ENCODE results near the gene FAM13A. TPM values are rescaled to one million over a fixed set of nuclear protein-coding genes. Genes with fewer than 3 reads are reported as not detected.

Gene FAM13A
- total RNA-seq, 1 experiment from 2014 or later = 9.9 TPM

DNA sequence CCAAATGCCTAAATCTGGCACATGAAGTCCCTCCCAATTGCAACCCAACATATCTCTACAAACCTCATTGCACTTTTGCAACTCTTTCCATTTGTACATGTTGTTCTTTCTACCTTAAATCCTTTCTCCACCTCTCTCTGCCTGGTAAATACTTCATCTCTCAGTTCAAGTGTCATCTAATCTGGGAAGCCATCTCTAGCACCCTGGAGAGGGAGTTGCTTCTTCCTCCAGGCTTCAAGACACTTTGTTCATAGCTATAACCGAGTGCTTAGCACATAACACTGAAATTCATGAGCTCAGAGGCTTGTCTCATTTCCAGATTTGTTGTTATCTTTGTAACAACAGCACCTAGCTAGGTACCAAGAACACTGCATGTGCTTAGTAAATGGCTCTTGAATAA is 244.6 kb downstream of the FAM13A start:
- no peak for DNase-seq (ENCODE audit: low read depth)

GRCh38 chr4:88811904-88812303 is 245.1 kb downstream of the FAM13A start:
- DNase-seq (ENCODE audit: low read depth) = no peak

GRCh38 chr4:88810325-88810724 is 246.7 kb downstream of the FAM13A start:
- DNase-seq (ENCODE audit: low read depth) = no peak

DNA sequence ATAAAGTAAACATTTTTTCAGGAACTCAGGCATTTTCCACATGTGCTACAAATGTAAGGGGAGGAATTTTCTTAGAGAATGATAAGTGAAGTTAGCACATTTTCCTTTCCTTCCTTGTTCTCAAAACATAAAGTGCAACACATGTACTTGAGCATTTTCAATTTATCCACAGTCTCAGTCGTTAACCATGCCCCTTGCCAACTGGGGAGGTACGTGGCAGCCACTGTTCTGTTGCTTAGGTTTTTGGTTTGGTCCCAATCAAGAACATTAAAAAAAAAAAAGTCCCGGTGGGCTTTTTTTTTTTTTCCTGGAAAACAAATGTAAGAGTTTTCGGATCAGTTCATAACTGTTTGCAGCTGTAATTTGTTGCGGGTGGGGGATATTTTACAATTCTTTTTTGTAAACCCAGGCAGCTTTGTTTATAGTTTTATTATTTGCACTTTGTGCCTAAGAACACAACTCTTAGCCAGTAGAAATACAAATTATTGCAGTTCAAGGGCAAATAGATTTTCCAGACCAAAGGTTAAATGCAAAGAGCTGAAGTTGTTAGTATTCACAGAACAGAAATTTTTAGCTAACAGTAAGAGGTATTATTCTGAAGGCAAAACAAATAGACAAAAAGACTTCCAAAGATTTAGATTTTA is 247.3 kb downstream of the FAM13A start:
- DNase-seq (ENCODE audit: low read depth) = no peak

DNA sequence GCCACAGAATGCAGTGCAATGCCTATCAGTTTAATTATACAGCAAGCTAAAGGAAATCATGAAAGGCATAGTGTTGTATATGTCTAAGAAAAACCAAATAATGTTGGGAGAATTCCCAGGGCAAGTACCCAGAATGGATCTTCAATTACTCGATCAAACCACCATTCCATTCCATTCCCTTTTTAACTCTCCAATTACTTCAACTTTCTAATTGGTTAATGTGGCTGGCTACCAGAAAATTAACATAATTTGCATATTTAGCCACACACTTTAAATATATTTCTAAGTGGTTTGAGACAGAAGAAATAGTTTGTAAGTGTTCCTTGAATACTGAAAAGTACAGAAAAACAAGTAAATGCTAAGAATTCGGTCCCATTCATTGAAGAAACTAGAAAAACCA is 247.9 kb downstream of the FAM13A start:
- no peak for DNase-seq (ENCODE audit: low read depth)

- DNase-seq (ENCODE audit: low read depth) = no peak
Measured at GRCh38 chr4:88807499-88807898, 249.5 kb downstream of the FAM13A start.

DNA sequence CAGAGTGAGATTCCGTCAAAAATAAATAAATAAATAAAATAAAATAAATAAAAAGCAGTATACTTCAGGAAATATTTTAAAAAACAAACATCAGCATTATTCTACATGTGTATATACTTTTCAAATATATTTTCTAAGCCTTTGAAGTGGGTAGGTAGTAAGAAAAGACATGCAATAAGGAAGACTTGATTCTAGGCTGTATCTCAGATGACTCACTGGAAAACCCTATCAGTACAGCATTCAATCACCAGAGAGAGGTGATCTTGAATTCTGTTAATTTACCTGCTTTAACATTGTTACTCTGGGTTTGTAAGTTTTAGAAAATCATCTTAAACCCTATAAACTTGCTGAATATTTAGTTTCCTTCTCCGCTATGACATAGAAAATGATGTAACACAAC is 252.8 kb downstream of the FAM13A start:
- DNase-seq (ENCODE audit: low read depth) = no peak

GRCh38 chr4:88803600-88804096 is 253.3 kb downstream of the FAM13A start:
- peak; percentile 61 for DNase-seq (ENCODE audit: low read depth)

DNA sequence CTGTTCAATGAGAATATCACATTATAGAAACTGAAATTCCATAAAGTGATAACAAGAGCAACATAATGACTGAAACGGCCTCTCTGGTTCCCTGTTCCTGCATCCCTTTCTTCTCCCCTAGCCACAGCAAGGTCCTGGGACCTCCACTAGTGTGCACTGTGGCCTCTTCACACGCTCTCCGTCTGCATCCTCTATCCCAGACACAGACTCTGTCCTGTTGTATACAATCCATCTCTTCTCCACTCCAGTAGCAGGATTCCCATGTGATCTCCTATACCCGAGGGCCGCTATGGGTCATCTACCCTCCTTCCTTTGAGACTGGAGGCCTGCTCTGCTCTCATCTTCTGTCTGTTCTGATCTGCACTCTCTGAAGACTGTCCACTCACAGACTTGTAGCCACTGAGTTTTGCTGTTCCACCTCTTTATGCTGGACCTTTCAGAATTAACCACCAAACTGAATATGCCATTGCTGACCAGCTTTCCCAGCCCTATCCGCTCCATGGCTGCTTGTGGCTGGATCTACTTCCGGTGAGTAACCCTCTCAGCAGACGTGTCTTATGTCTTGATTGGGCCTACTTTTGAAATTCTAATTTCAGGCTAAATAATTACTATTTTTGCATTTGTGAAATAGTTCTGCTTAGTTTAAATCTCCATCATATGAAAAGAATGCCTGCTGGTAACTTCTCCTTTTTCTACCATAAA is 254.2 kb downstream of the FAM13A start:
- no peak for DNase-seq (ENCODE audit: low read depth)

GRCh38 chr4:88802138-88802537 is 254.8 kb downstream of the FAM13A start:
- no peak for DNase-seq (ENCODE audit: low read depth)

GRCh38 chr4:88799900-88800299 is 257.1 kb downstream of the FAM13A start:
- no peak for DNase-seq (ENCODE audit: low read depth)

DNA sequence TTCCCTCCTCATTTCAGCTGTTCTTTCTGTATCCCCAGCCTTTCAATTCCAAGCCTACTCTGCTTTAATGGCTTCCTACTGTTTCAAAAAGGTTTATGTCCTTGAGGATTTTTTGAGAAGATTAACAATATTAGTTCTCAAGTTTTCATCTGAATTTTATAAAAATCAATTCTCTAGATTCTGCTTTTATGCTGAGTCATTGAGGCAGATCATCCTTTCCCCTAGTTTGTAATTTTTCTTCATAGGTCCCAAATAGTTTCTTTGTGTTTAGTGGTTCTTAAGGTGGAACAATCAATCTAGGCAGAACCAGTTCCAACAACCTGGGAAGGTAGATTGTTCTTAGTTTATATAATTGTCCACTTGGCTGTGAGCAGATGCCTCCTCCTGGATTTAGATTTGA is 259.3 kb downstream of the FAM13A start:
- no peak for DNase-seq (ENCODE audit: low read depth)

GRCh38 chr4:88796545-88796944 is 260.4 kb downstream of the FAM13A start:
- no peak for DNase-seq (ENCODE audit: low read depth)

DNA sequence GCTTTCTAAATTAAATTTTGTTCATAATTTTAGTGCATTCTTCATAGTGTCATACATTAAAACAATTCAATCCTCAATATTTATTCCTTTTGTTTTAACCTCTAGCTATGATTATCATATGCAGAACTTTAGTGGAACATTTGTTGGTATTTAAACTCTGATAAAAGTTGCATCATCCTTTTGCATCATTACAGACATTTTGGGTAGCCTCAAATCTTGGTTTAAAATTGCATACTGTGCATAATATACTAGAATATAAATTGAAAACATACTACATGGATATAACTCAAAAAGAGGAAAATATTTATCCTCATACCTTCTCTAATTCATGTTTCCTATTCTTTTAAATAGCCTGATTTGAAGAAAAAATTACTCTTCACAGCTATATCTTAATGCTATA is 262.0 kb downstream of the FAM13A start:
- no peak for DNase-seq (ENCODE audit: low read depth)

DNA sequence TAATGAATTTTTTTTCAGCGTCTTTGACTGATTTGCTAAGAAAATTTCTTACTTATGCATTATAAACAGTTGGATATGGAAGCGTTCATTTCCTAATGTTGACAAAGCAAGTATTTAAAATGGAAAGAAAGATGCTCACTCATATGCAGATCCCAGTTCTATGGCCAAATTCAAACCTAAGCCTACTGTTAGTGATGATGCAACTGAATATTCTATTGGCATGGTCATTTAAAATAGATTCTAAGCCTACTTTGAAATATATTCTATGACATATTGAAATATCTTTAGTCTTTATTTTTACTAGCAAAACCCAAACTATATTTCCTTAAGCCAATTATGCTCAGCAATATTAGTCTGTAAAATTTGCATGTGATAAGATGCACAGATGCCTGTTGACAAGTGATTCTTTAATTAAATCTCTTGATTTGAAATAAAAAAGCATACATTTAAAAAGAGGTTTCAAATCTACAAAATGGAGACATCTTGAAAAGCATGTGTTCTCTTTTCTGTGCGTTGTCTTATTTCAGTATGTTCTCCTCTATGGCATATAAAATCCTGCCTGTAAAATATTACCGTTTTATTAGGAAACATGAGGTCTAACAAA is 262.8 kb downstream of the FAM13A start:
- no peak for DNase-seq (ENCODE audit: low read depth)

DNA sequence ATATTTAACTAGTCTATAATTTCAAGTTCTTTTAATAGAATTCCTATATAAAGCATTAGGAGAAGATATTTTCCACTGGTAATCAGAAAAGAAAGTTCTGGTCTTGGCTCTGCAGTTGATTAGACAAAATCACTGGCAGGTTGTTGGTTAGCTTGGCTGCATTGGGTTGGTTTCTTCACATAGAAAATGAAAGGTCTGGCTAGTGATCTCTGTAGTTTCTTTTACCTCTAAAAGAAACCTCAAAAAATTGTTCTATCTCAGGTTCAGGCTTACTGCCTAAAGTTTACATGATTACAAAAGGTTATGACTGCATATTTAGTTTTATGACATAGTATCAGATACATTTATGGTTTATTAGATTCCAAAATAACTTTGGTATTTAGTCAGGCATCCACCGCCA is 263.5 kb downstream of the FAM13A start:
- no peak for DNase-seq (ENCODE audit: low read depth)

DNA sequence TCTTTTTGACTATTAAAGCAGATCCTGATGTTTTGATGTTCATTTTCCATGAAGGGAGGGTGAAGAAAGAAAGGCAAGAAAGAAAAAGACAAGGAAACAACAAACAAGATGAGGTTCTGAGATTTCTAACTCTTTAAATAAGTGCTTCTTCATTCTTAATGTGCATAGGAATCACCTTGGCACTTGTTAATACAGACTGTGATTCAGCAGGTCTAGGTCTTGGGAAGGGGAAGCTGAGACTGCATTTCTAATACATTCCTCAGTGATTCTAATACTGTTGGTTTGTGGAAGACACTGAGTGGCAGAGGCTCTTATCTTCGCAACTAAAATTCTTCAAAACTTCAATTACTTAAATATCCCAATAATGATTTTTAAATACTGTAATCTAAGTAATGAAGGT is 264.2 kb downstream of the FAM13A start:
- DNase-seq (ENCODE audit: low read depth) = no peak

DNA sequence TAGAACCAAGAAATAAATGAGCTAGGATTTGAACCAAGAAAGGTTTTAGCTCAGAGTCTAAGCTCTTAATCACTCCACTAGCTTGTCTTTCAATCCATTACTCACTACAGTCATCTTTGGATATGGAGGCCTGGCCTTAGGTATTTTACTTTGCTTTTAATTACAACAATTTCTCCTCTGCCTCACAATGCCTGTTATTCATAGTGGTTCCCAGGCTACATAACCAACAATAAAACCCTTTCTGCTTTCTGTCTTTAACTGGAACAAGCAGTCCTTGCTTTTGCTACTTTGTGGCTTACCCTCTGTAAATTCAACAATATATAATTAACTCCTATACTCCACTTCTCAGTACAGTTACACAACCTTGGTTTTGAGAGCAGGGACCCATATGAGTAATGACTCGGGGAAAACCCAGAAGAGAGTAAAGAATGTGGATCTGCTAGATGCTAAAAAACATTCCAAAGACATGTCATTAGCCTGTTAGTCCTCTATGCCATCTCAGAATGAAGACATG is 264.7 kb downstream of the FAM13A start:
- peak; percentile 63 for DNase-seq (ENCODE audit: low read depth)

DNA sequence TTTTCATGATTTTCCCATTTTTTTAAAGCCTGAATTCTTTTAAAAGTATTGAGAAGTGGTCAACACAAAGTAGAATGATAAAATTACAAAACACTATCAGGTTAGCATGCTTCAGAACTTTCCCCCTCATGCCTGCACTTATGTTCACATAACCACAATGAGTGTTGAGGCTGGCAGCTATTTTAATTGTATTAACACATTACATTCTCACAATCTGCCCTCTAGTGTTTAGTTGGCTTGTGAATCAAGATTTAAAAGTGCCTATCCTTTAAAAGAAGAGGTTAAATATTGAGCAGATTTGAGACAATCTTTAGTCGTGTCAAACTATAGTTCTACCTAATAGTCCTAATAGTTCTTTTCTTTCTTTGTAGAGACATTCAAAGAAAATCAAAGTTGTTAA is 265.7 kb downstream of the FAM13A start:
- peak; percentile 29 for DNase-seq (ENCODE audit: low read depth)

- DNase-seq (ENCODE audit: low read depth) = no peak
Measured at GRCh38 chr4:88788895-88789294, 268.1 kb downstream of the FAM13A start.

DNA sequence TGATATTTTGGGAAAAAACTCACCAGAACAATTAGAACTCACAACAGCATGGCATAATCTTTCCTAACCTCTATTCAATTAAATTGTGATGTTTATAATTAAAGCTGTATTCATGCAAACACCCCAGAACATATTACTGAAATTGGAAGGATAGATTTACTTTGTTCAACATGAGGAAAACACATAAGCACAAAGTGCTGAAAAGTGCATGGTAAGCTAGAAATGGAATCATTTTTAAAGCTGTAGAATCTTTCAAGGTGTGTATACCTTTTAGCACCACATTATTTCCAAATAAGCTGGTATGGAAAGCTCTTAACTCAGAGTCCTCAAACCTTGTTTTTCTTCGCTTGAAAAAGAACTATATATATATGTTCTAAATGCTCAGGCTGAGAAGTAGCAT is 268.6 kb downstream of the FAM13A start:
- no peak for DNase-seq (ENCODE audit: low read depth)

DNA sequence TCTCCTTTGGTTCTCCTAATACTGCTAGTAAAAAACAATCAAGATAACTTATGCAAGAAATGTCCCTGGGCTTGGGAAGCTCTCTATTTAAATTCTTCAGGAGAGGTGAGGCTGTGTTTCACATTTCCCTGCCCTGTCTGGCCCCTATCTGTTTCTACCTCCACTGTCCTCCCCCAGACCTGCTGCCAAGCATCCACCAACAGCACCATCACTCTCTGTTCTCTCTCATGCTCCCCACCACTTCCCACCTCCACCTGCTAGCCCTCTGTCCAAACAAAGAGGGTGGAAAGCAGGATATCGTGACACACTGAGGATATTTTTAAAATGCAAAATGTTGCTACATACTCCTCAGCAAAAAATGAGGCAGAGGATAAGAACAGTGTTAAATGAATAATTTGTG is 271.0 kb downstream of the FAM13A start:
- no peak for DNase-seq (ENCODE audit: low read depth)

DNA sequence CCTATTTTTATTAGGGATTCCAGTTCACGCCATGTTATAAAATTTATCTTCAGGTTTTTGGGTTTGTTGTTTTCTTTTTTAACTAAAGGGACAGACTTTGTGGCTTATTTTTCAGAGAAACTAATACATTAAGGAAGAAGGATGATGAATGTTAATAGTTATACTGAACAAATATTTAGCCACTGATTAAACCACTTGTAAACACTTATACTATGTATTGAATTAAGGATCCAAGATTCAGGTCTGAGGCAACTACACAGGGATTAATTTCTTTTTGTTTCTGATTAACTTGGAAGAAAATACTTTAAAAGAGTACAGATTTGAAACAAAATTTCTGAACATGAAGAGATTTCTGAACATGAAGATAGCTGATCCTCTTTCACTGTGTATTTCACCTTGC is 276.6 kb downstream of the FAM13A start:
- DNase-seq (ENCODE audit: low read depth) = no peak

All from RPMI7951 (cell line).